ENCODE results near the gene AGMO. TPM values are rescaled to one million over a fixed set of nuclear protein-coding genes. Genes with fewer than 3 reads are reported as not detected.

The AGMO gene
- total RNA-seq, 1 experiment from 2014 or later: not detected

DNA sequence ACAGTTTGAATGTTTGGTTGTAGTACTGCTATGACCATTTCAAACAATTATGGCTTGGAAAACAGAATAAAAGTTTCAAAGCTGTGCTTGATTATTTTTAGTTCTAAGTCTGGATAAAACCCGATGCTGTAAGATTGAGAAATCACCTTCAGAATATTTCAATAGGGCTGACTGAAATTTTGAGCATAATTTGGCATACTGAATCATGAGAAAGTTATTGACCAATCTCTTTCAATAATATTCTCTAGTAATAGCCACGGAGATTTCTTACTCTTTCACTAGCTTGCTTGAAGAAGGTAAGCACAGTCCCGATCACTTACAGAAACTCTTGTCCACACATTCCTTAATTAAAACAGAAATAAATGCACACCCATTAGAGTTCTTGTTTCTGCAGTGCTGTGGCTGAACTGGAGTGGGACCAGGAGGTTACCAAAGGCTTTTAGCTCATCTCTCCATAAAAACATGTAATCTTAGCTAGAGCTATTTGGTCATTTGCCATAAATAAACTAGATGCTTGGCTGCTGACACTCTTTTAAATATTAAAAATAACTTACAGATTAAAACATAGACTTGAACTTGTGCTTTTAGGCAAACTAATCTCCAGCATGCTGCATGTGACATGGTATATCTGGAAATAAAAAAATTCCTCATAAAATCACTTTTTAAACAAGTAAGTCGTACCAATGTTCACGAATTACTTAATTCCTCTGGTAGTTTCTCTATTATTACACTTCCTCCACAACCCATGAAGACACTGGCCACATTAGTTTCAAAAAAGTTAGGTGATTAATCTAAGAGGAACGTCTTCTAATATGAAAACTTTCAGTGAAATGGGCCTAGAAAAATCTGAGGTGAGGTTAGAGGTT, 97.8 kb downstream of the AGMO start:
- no TSS peak for BruUV-seq (replicated peaks)
- H4K20me1 ChIP-seq (ENCODE audit: insufficient read depth): no peaks in the 10 kb centered on the region
- intact Hi-C loops (cut with micrococcal nuclease): no loop called here

More for the DNA sequence above, 97.8 kb downstream of the AGMO start:
- H3K9me3 ChIP-seq (ENCODE audit: control insufficient read depth in 1 of 2, insufficient read depth in 1 of 2, low read depth in 1 of 2, low read length in 2 of 2): no peaks in the 10 kb centered on the region
- H3K4me3 ChIP-seq (replicated peaks in 1 of 2; ENCODE audit: low read depth in 1 of 2, low read length in 2 of 2): no peak overlapping the region
- CTCF ChIA-PET: no interaction called here
- H3K4me1 ChIP-seq (ENCODE audit: control insufficient read depth in 1 of 2, insufficient read depth in 2 of 2, low read length in 2 of 2): no peaks in the 10 kb centered on the region
- no peaks in the 10 kb centered on the region for H3K36me3 ChIP-seq (ENCODE audit: control insufficient read depth in 1 of 2, insufficient read depth in 2 of 2, low read length in 2 of 2)
- no peak overlapping the region for H2AFZ ChIP-seq (ENCODE audit: low read depth, low read length, poor library complexity, severe bottlenecking)
- DNase-seq (ENCODE audit: low read depth, low spot score) (no peak), ATAC-seq (no peak)
- no peaks in the 10 kb centered on the region for H3K79me2 ChIP-seq (ENCODE audit: insufficient read depth, low read length)
- H3K9ac ChIP-seq (ENCODE audit: low read length): no peak overlapping the region
- POLR2A ChIA-PET: no interaction called here
- no peak overlapping the region for H3K27ac ChIP-seq (ENCODE audit: low read depth, low read length)
- H3K27me3 ChIP-seq (ENCODE audit: insufficient read depth, low read length): no peaks in the 10 kb centered on the region
- TF ChIP-seq, protein P1, sequence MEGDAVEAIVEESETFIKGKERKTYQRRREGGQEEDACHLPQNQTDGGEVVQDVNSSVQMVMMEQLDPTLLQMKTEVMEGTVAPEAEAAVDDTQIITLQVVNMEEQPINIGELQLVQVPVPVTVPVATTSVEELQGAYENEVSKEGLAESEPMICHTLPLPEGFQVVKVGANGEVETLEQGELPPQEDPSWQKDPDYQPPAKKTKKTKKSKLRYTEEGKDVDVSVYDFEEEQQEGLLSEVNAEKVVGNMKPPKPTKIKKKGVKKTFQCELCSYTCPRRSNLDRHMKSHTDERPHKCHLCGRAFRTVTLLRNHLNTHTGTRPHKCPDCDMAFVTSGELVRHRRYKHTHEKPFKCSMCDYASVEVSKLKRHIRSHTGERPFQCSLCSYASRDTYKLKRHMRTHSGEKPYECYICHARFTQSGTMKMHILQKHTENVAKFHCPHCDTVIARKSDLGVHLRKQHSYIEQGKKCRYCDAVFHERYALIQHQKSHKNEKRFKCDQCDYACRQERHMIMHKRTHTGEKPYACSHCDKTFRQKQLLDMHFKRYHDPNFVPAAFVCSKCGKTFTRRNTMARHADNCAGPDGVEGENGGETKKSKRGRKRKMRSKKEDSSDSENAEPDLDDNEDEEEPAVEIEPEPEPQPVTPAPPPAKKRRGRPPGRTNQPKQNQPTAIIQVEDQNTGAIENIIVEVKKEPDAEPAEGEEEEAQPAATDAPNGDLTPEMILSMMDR (IDR thresholded peaks at IDR 0.05 in 2 of 3, conservative IDR thresholded peaks at IDR 0.05 in 1 of 3; ENCODE audit: borderline replicate concordance in 1 of 3, insufficient read depth in 1 of 3, low read depth in 2 of 3, low read length in 2 of 3): no peak
- TF ChIP-seq, protein P2, sequence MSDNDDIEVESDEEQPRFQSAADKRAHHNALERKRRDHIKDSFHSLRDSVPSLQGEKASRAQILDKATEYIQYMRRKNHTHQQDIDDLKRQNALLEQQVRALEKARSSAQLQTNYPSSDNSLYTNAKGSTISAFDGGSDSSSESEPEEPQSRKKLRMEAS (IDR thresholded peaks at IDR 0.05): no peak
- TF ChIP-seq POLR2A (IDR thresholded peaks at IDR 0.05; ENCODE audit: borderline replicate concordance, extremely low read depth, insufficient read depth, insufficient read length) (no peak), EZH2phosphoT487 (IDR thresholded peaks at IDR 0.05; ENCODE audit: borderline replicate concordance) (no peak), ZFX (IDR thresholded peaks at IDR 0.05) (no peak), ELF1 (IDR thresholded peaks at IDR 0.05; ENCODE audit: borderline replicate concordance, low read depth) (no peak), SIN3A (IDR thresholded peaks at IDR 0.05; ENCODE audit: low read depth) (no peak), RAD21 (IDR thresholded peaks at IDR 0.05; ENCODE audit: low read depth) (no peak), EGR1 (IDR thresholded peaks at IDR 0.05; ENCODE audit: low read depth) (no peak), CBX3 (IDR thresholded peaks at IDR 0.05; ENCODE audit: low read depth) (no peak)
- TF ChIP-seq, protein P3, sequence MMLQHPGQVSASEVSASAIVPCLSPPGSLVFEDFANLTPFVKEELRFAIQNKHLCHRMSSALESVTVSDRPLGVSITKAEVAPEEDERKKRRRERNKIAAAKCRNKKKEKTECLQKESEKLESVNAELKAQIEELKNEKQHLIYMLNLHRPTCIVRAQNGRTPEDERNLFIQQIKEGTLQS (IDR thresholded peaks at IDR 0.05): no peak
- TF ChIP-seq, protein P4, sequence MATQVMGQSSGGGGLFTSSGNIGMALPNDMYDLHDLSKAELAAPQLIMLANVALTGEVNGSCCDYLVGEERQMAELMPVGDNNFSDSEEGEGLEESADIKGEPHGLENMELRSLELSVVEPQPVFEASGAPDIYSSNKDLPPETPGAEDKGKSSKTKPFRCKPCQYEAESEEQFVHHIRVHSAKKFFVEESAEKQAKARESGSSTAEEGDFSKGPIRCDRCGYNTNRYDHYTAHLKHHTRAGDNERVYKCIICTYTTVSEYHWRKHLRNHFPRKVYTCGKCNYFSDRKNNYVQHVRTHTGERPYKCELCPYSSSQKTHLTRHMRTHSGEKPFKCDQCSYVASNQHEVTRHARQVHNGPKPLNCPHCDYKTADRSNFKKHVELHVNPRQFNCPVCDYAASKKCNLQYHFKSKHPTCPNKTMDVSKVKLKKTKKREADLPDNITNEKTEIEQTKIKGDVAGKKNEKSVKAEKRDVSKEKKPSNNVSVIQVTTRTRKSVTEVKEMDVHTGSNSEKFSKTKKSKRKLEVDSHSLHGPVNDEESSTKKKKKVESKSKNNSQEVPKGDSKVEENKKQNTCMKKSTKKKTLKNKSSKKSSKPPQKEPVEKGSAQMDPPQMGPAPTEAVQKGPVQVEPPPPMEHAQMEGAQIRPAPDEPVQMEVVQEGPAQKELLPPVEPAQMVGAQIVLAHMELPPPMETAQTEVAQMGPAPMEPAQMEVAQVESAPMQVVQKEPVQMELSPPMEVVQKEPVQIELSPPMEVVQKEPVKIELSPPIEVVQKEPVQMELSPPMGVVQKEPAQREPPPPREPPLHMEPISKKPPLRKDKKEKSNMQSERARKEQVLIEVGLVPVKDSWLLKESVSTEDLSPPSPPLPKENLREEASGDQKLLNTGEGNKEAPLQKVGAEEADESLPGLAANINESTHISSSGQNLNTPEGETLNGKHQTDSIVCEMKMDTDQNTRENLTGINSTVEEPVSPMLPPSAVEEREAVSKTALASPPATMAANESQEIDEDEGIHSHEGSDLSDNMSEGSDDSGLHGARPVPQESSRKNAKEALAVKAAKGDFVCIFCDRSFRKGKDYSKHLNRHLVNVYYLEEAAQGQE (IDR thresholded peaks at IDR 0.05; ENCODE audit: low read depth): no peak
- no peak overlapping the region for H3K4me2 ChIP-seq (ENCODE audit: low read length)
- no peaks in the 10 kb centered on the region for H3K9me2 ChIP-seq (ENCODE audit: insufficient read depth)
- RAD21 ChIA-PET (ENCODE audit: low non-redundant PET in 1 of 2, low total read pairs in 2 of 2, uncharacterized antibody in 2 of 2, unreplicated experiment in 2 of 2): no interaction called here
